Natural killer cell (primary cell): ENCODE measurements around the gene TSHB. TPM values are rescaled to one million over a fixed set of nuclear protein-coding genes. Genes with fewer than 3 reads are reported as not detected.
A peak's percentile ranks its signal among the peaks of the same experiment; 100 is the strongest.

ENCODE experiments used
- ATAC-seq, 3 donors: fragments of 150-1000 bp in 2 of 3; fragments of 200-7000 bp in 1 of 3; cut with Tn5 transposase; 1 replicate in 1 of 3; 2 replicates in 2 of 3; pipeline ENCODE4 v1.10.0; 2021; ENCODE audit warnings: mild to moderate bottlenecking in 2 of 3, moderate library complexity in 2 of 3
- DNase-seq, 2 donors: peaks; one replicate each; pipeline versions ENCODE4 v3.0.0 to v3.0.0-alpha.2; 2013 to 2021; ENCODE audit warnings: mixed read lengths in 1 of 2
- H3K27ac ChIP-seq: one replicate; pipeline ENCODE4 v1.5.1; 2013; ENCODE audit warnings: mild to moderate bottlenecking, low read length
- H3K27me3 ChIP-seq: one replicate; pipeline ENCODE4 v1.6.1; 2013; ENCODE audit warnings: low read length; ENCODE audit not compliant: control insufficient read depth, insufficient read depth
- H3K36me3 ChIP-seq: one replicate; pipeline ENCODE4 v1.6.1; 2013; ENCODE audit warnings: low read length; ENCODE audit not compliant: control insufficient read depth, insufficient read depth
- H3K4me1 ChIP-seq: one replicate; pipeline ENCODE4 v1.6.1; 2013; ENCODE audit warnings: low read length; ENCODE audit not compliant: control insufficient read depth, insufficient read depth
- H3K4me3 ChIP-seq: one replicate; pipeline ENCODE4 v1.5.1; 2013; ENCODE audit warnings: low read length
- H3K9me3 ChIP-seq: one replicate; pipeline ENCODE4 v1.6.1; 2013; ENCODE audit warnings: low read length; ENCODE audit not compliant: control insufficient read depth, insufficient read depth
- H3K27ac Mint-ChIP-seq, 2 donors: one replicate each; pipeline ENCODE4 v1.8.0; 2022; ENCODE audit warnings: mild to moderate bottlenecking in 2 of 2, mixed read lengths in 2 of 2, moderate library complexity in 1 of 2
- H3K27me3 Mint-ChIP-seq, 2 donors: one replicate each; pipeline ENCODE4 v1.8.0; 2022; ENCODE audit warnings: low read depth in 2 of 2, mixed read lengths in 2 of 2
- H3K36me3 Mint-ChIP-seq: one replicate; pipeline ENCODE4 v1.8.0; 2022; ENCODE audit warnings: mixed read lengths
- H3K4me1 Mint-ChIP-seq, 2 donors: one replicate each; pipeline ENCODE4 v1.8.0; 2022; ENCODE audit warnings: mixed read lengths in 2 of 2
- H3K4me3 Mint-ChIP-seq: one replicate; pipeline ENCODE4 v1.8.0; 2022; ENCODE audit warnings: mild to moderate bottlenecking, moderate library complexity, mixed read lengths
- H3K9me3 Mint-ChIP-seq, 2 donors: one replicate each; pipeline ENCODE4 v1.8.0; 2022; ENCODE audit warnings: mixed read lengths in 2 of 2
- CTCF ChIP-seq: fragments of 200-600 bp; IDR thresholded peaks from one replicate; pipeline ENCODE4 v1.8.0; 2022; ENCODE audit warnings: antibody characterized with exemption
- WGBS: methylation state at CpG from one replicate; pipeline ENCODE4 v1.1.7; 2013; ENCODE audit warnings: missing lambda C conversion rate; ENCODE audit not compliant: insufficient coverage; 5-methylcytosine and 5-hydroxymethylcytosine counted together
- intact Hi-C: fragments of 100-400 bp; cut with micrococcal nuclease; formaldehyde crosslinking; loops from one replicate; pipeline ENCODE4 v1.14.2; 2022
- total RNA-seq, 4 donors: library from RNA; stranded (reverse); fragments of 120-200 nt in 1 of 4; gene quantifications; one replicate each; pipeline versions ENCODE4 v1.2.3 to v1.2.4, GENCODE V29; 2013 to 2022

TSHB gene
- total RNA-seq, 3 donors from 2014 or later (not counting 1 experiment from before 2014, with no cell fraction given) = not detected

- H3K27me3 ChIP-seq = no peaks in the 10 kb centered on the region
- TF ChIP-seq CTCF = no peak
- Mint-ChIP-seq H3K4me3 (no peak overlapping the region), H3K27me3 (no peaks in the 10 kb centered on the region), H3K9me3 (no peaks in the 10 kb centered on the region), H3K36me3 (peaks cover 22% of the 10 kb centered on the region), H3K4me1 (peaks cover 38 to 61% of the 10 kb centered on the region in 2 donors), H3K27ac (peak overlapping the region in 1 of 2 donors; percentile 29)
- ATAC-seq (no peak), DNase-seq (peak in 1 of 2 donors; percentile 56)
- 87% methylated on average over 5 of the region's 6 CpGs for WGBS
- no peak overlapping the region for H3K27ac ChIP-seq
- no peaks in the 10 kb centered on the region for H3K9me3 ChIP-seq
- peaks cover 21% of the 10 kb centered on the region for H3K4me1 ChIP-seq
- peaks cover 2% of the 10 kb centered on the region for H3K36me3 ChIP-seq
- intact Hi-C loops = no loop called here
- no peak overlapping the region for H3K4me3 ChIP-seq
Observed at GRCh38 chr1:115071012-115071664, 41.5 kb downstream of the TSHB start.

GRCh38 chr1:115073298-115074087 is 43.9 kb downstream of the TSHB start:
- no peaks in the 10 kb centered on the region for H3K27me3 Mint-ChIP-seq
- H3K4me1 Mint-ChIP-seq = peaks cover 37 to 59% of the 10 kb centered on the region in 2 donors
- intact Hi-C loops = no loop called here
- DNase-seq (peak in 1 of 2 donors; percentile 29), ATAC-seq (peak; percentile 54 to 88 (median 79))
- H3K9me3 Mint-ChIP-seq = no peaks in the 10 kb centered on the region
- H3K27me3 ChIP-seq = no peaks in the 10 kb centered on the region
- no peak overlapping the region for H3K4me3 Mint-ChIP-seq
- WGBS = 72% methylated on average over 8 of the region's 10 CpGs
- H3K9me3 ChIP-seq = no peaks in the 10 kb centered on the region
- H3K27ac ChIP-seq = no peak overlapping the region
- H3K36me3 ChIP-seq = no peaks in the 10 kb centered on the region
- peaks cover 22% of the 10 kb centered on the region for H3K36me3 Mint-ChIP-seq
- peaks cover 21% of the 10 kb centered on the region for H3K4me1 ChIP-seq
- TF ChIP-seq CTCF = no peak
- peak overlapping the region; percentile 46 to 77 for H3K27ac Mint-ChIP-seq
- H3K4me3 ChIP-seq = no peak overlapping the region

- no peak overlapping the region for H3K4me3 ChIP-seq
- H3K27ac Mint-ChIP-seq = no peak overlapping the region
Observed at GRCh38 chr1:115074839-115075534, 45.4 kb downstream of the TSHB start.

More at GRCh38 chr1:115074839-115075534, 45.4 kb downstream of the TSHB start:
- Histone ChIP-seq H3K36me3 (no peaks in the 10 kb centered on the region), H3K4me1 (peaks cover 21% of the 10 kb centered on the region), H3K27ac (no peak overlapping the region), H3K9me3 (no peaks in the 10 kb centered on the region), H3K27me3 (no peaks in the 10 kb centered on the region)
- H3K9me3 Mint-ChIP-seq = no peaks in the 10 kb centered on the region
- DNase-seq (no peak), ATAC-seq (no peak)
- H3K4me1 Mint-ChIP-seq = peaks cover 39 to 57% of the 10 kb centered on the region in 2 donors
- no peak for TF ChIP-seq CTCF
- H3K27me3 Mint-ChIP-seq = no peaks in the 10 kb centered on the region
- 74% methylated on average over 9 of the region's 11 CpGs for WGBS
- no peak overlapping the region for H3K4me3 Mint-ChIP-seq
- intact Hi-C loops = no loop called here
- peaks cover 14% of the 10 kb centered on the region for H3K36me3 Mint-ChIP-seq
